Activated naive CD4-positive, alpha-beta T cell (primary cell): ENCODE data around the gene PROC.

Source experiments
- DNase-seq, 4 experiments: peaks; one replicate each; lab custom pipeline; 2025; lab: John Stamatoyannopoulos, UW

The PROC gene

GRCh38 chr2:127463155-127463991 lies 45.1 kb downstream of the PROC start:
- DNase-seq = no peak

- no peak for DNase-seq
Measured at GRCh38 chr2:127464470-127465257, 46.4 kb downstream of the PROC start.

GRCh38 chr2:127465258-127465657 lies 47.0 kb downstream of the PROC start:
- DNase-seq = no peak

- no peak for DNase-seq
Measured at GRCh38 chr2:127469051-127469450, 50.8 kb downstream of the PROC start.

- no peak for DNase-seq
Measured at GRCh38 chr2:127469974-127470373, 51.7 kb downstream of the PROC start.

GRCh38 chr2:127471286-127471988 lies 53.2 kb downstream of the PROC start:
- DNase-seq = no peak

GRCh38 chr2:127472268-127472667 lies 54.0 kb downstream of the PROC start:
- DNase-seq = no peak

- no peak for DNase-seq
Measured at GRCh38 chr2:127475788-127476187, 57.6 kb downstream of the PROC start.
